PC-9 (cell line): ENCODE results near the gene DCTN2. TPM values are rescaled to one million over a fixed set of nuclear protein-coding genes. Genes with fewer than 3 reads are reported as not detected.
A peak's percentile ranks its signal among the peaks of the same experiment; 100 is the strongest.

Source experiments
- BruUV-seq: library from RNA; stranded (reverse); fragments of 400-500 nt; replicated peaks from 2 replicates; lab custom pipeline; 2021; lab: Mats Ljungman, UMichigan
- CTCF ChIA-PET: fragments of 300-600 bp; sonication (Branson Sonifier 250); formaldehyde crosslinking; loops from one replicate; lab custom pipeline; 2022; ENCODE audit warnings: antibody characterized with exemption; lab: Charles Lee
- POLR2A ChIA-PET: fragments of 300-600 bp; sonication (Branson Sonifier 250); formaldehyde crosslinking; loops from one replicate; lab custom pipeline; 2022; ENCODE audit warnings: antibody characterized with exemption; ENCODE audit not compliant: unreplicated experiment; lab: Charles Lee
- DNase-seq, 2 experiments: peaks; one replicate each; pipeline versions ENCODE4 v3.0.0 to v3.0.0-alpha.2; 2015 to 2022; ENCODE audit warnings: mixed read lengths in 1 of 2
- H2AFZ ChIP-seq: fragments of 200-600 bp; sonication (generic); 2 replicates; pipeline ENCODE4 v1.8.1; 2017; ENCODE audit warnings: antibody characterized with exemption
- H3F3A ChIP-seq: fragments of 200-600 bp; sonication (generic); 2 replicates; pipeline ENCODE4 v1.8.1; 2017; ENCODE audit warnings: antibody characterized with exemption, mild to moderate bottlenecking, low read depth; ENCODE audit not compliant: insufficient read depth
- H3K27ac ChIP-seq: fragments of 200-600 bp; sonication (generic); 2 replicates; pipeline ENCODE4 v1.6.1; 2016; ENCODE audit warnings: mixed run types
- H3K27me3 ChIP-seq: fragments of 200-600 bp; sonication (generic); 2 replicates; pipeline ENCODE4 v1.6.1; 2016; ENCODE audit warnings: low read depth, mixed run types; ENCODE audit not compliant: insufficient read depth
- H3K36me3 ChIP-seq: fragments of 200-600 bp; sonication (generic); 2 replicates; pipeline ENCODE4 v1.6.1; 2016; ENCODE audit warnings: low read depth, mixed run types
- H3K4me1 ChIP-seq: fragments of 200-600 bp; sonication (generic); replicated peaks from 2 replicates; pipeline ENCODE4 v1.6.1; 2016; ENCODE audit warnings: mixed run types; ENCODE audit not compliant: insufficient read depth
- H3K4me2 ChIP-seq: fragments of 200-600 bp; sonication (generic); 2 replicates; pipeline ENCODE4 v1.6.1; 2017; ENCODE audit warnings: mixed run types
- H3K4me3 ChIP-seq: fragments of 200-600 bp; sonication (generic); 2 replicates; pipeline ENCODE4 v1.6.1; 2016; ENCODE audit warnings: mixed run types
- H3K79me2 ChIP-seq: fragments of 200-600 bp; sonication (generic); 2 replicates; pipeline ENCODE4 v1.6.1; 2017; ENCODE audit warnings: low read depth, mixed run types
- H3K9me2 ChIP-seq: fragments of 200-600 bp; sonication (generic); 2 replicates; pipeline ENCODE4 v1.8.1; 2017; ENCODE audit warnings: mild to moderate bottlenecking; ENCODE audit not compliant: insufficient read depth
- H3K9me3 ChIP-seq: fragments of 200-600 bp; sonication (generic); 2 replicates; pipeline ENCODE4 v1.8.1; 2016; ENCODE audit warnings: low read depth; ENCODE audit not compliant: insufficient read depth
- H4K20me1 ChIP-seq: fragments of 200-600 bp; sonication (generic); 2 replicates; pipeline ENCODE4 v1.8.1; 2017; ENCODE audit not compliant: insufficient read depth
- CTCF ChIP-seq: fragments of 200-600 bp; sonication (generic); conservative IDR thresholded peaks from 2 replicates; pipeline ENCODE4 v1.6.1; 2017; ENCODE audit warnings: mixed run types, antibody characterized with exemption, mild to moderate bottlenecking, moderate library complexity
- EZH2 ChIP-seq: fragments of 200-600 bp; sonication (generic); IDR thresholded peaks from 2 replicates; pipeline ENCODE4 v1.8.0; 2017; ENCODE audit warnings: antibody characterized with exemption, low read depth
- intact Hi-C: fragments of 100-400 bp; cut with micrococcal nuclease; formaldehyde crosslinking; loops from one replicate; pipeline ENCODE4 v1.10.0; 2022; ENCODE audit not compliant: unreplicated experiment
- total RNA-seq: library from RNA; stranded (reverse); gene quantifications from 2 replicates; pipeline ENCODE4 v1.2.3, GENCODE V29; 2021

DCTN2 gene
- total RNA-seq, 1 experiment from 2014 or later: 105 TPM

- TF ChIP-seq EZH2: no peak
- TF ChIP-seq CTCF: no peak
- H3K27me3 ChIP-seq: no peaks in the 10 kb centered on the region
- peaks cover 29% of the 10 kb centered on the region for H3K79me2 ChIP-seq
- no TSS peak for BruUV-seq
- H3K4me1 ChIP-seq: peaks cover 9% of the 10 kb centered on the region
- ChIA-PET POLR2A (no interaction called here), CTCF (no interaction called here)
- intact Hi-C loops: no loop called here
- no peak overlapping the region for H3K4me2 ChIP-seq
- H3K4me3 ChIP-seq: no peak overlapping the region
- no peaks in the 10 kb centered on the region for H3K9me2 ChIP-seq
- DNase-seq: no peak
- no peaks in the 10 kb centered on the region for H3K36me3 ChIP-seq
- H2AFZ ChIP-seq: no peak overlapping the region
- H4K20me1 ChIP-seq: peaks cover 10% of the 10 kb centered on the region; the same call in 1 of the 2 replicates
- no peak overlapping the region for H3K27ac ChIP-seq
- no peaks in the 10 kb centered on the region for H3K9me3 ChIP-seq
- H3F3A ChIP-seq: peaks cover 13% of the 10 kb centered on the region; the same call in 1 of the 2 replicates
Measured at GRCh38 chr12:57548488-57548887, 1.5 kb upstream of the DCTN2 start.

- no peaks in the 10 kb centered on the region for H3K9me2 ChIP-seq
- peaks cover 13% of the 10 kb centered on the region; the same call in 1 of the 2 replicates for H3F3A ChIP-seq
- CTCF ChIA-PET: no interaction called here
- H3K27me3 ChIP-seq: no peaks in the 10 kb centered on the region
- POLR2A ChIA-PET: no interaction called here
- no peaks in the 10 kb centered on the region for H3K9me3 ChIP-seq
- no peak overlapping the region for H3K27ac ChIP-seq
- no peak overlapping the region for H3K4me2 ChIP-seq
- no TSS peak for BruUV-seq
- intact Hi-C loops: no loop called here
- peaks cover 9% of the 10 kb centered on the region for H3K4me1 ChIP-seq
- no peak overlapping the region for H3K4me3 ChIP-seq
- H4K20me1 ChIP-seq: peaks cover 10% of the 10 kb centered on the region; the same call in 1 of the 2 replicates
- no peaks in the 10 kb centered on the region for H3K36me3 ChIP-seq
- H2AFZ ChIP-seq: no peak overlapping the region
- no peak for TF ChIP-seq EZH2
- no peak for TF ChIP-seq CTCF
- H3K79me2 ChIP-seq: peaks cover 29% of the 10 kb centered on the region
- no peak for DNase-seq
Measured at GRCh38 chr12:57548013-57548315, 972 bp upstream of the DCTN2 start.

- H3K4me2 ChIP-seq: peak overlapping the region; percentile 76
- H4K20me1 ChIP-seq: peaks cover 10% of the 10 kb centered on the region; the same call in 1 of the 2 replicates
- POLR2A ChIA-PET: interaction anchor here (0.6 to 0.7 kb wide), 4 partner anchors 44 to 233 kb away, joined by 3 to 7 read pairs (median 5); partner anchors contain the start of gene PIP4K2C
- no peaks in the 10 kb centered on the region for H3K27me3 ChIP-seq
- no peak for DNase-seq
- peaks cover 4% of the 10 kb centered on the region; the same call in 1 of the 2 replicates for H3K36me3 ChIP-seq
- peak overlapping the region; percentile 71; the same call in 1 of the 2 replicates for H2AFZ ChIP-seq
- no peaks in the 10 kb centered on the region for H3K9me3 ChIP-seq
- peaks cover 13% of the 10 kb centered on the region; the same call in 1 of the 2 replicates for H3F3A ChIP-seq
- H3K9me2 ChIP-seq: no peaks in the 10 kb centered on the region
- peaks cover 9% of the 10 kb centered on the region for H3K4me1 ChIP-seq
- TF ChIP-seq EZH2 (no peak), CTCF (no peak)
- H3K27ac ChIP-seq: no peak overlapping the region
- H3K79me2 ChIP-seq: peaks cover 29% of the 10 kb centered on the region
- CTCF ChIA-PET: no interaction called here
- intact Hi-C loops: loop anchor here (2.0 kb wide), 2 partner anchors 25 to 43 kb away; partner anchors contain the start of genes MBD6 and PIP4K2C
- BruUV-seq: TSS peak; percentile 59
- peak overlapping the region; percentile 59; the same call in 1 of the 2 replicates for H3K4me3 ChIP-seq
Measured at GRCh38 chr12:57547288-57548012, 458 bp upstream of the DCTN2 start.
